Kidney (tissue), 14 donors: ENCODE results near the gene GNA12. TPM values are rescaled to one million over a fixed set of nuclear protein-coding genes. Genes with fewer than 3 reads are reported as not detected.
"Not testable (repeated sequence)": the region's sequence is repeated elsewhere in the genome, so short reads cannot be mapped to it uniquely, and the experiment has no call there.

Experiments
- DNase-seq, 5 donors: peaks; one replicate each; pipeline ENCODE4 v3.0.0-alpha.2; 2013 to 2020
- FAIRE-seq: peaks from 2 replicates; lab custom pipeline; 2012; peaks lifted over from hg19 to GRCh38; lab: Jason Lieb, UNC
- H3K27ac ChIP-seq, 2 donors: one replicate each; pipeline ENCODE4 v1.7.0; 2013; ENCODE audit warnings: low read depth in 2 of 2, low read length in 2 of 2, inconsistent platforms in 1 of 2
- H3K27me3 ChIP-seq: one replicate; pipeline ENCODE4 v1.7.1; 2013; ENCODE audit warnings: low read length, inconsistent platforms; ENCODE audit not compliant: control insufficient read depth, insufficient read depth
- H3K36me3 ChIP-seq, 3 donors: one replicate each; pipeline versions ENCODE4 v1.7.0 to v1.7.1; 2013; ENCODE audit warnings: low read length in 3 of 3, control low read depth in 1 of 3, inconsistent platforms in 1 of 3; ENCODE audit not compliant: insufficient read depth in 3 of 3, control insufficient read depth in 2 of 3
- H3K4me1 ChIP-seq, 3 donors: one replicate each; pipeline versions ENCODE4 v1.7.0 to v1.7.1; 2013; ENCODE audit warnings: low read length in 3 of 3, inconsistent platforms in 1 of 3, low read depth in 1 of 3; ENCODE audit not compliant: control insufficient read depth in 2 of 3, insufficient read depth in 2 of 3
- H3K4me3 ChIP-seq, 3 donors: one replicate each; pipeline versions ENCODE4 v1.7.0 to v1.8.1; 2013; ENCODE audit warnings: low read length in 3 of 3, control low read depth in 1 of 3, inconsistent platforms in 1 of 3
- H3K9ac ChIP-seq, 3 donors: one replicate each; pipeline versions ENCODE4 v1.7.0 to v1.7.1; 2013; ENCODE audit warnings: low read length in 3 of 3, control low read depth in 1 of 3, inconsistent platforms in 1 of 3
- H3K9me3 ChIP-seq, 3 donors: one replicate each; pipeline versions ENCODE4 v1.7.0 to v1.7.1; 2013; ENCODE audit warnings: low read length in 3 of 3, control low read depth in 1 of 3, inconsistent platforms in 1 of 3; ENCODE audit not compliant: control insufficient read depth in 2 of 3, insufficient read depth in 1 of 3
- CTCF ChIP-seq: IDR thresholded peaks from 3 replicates; pipeline ENCODE4 v1.5.1; 2012; ENCODE audit warnings: mild to moderate bottlenecking, moderate library complexity, borderline replicate concordance; ENCODE audit not compliant: insufficient read depth; ENCODE audit errors: extremely low read depth
- intact Hi-C: fragments of 100-400 bp; cut with DNase I; formaldehyde crosslinking; loops from one replicate; pipeline ENCODE4 v1.11.1; 2022
- polyA plus RNA-seq: library from polyadenylated mRNA; stranded (reverse); fragments of 350-450 nt; fragmentation: Illumina TruSeq; extraction: RNeasy Lipid Tissue Mini Kit (QIAGEN cat#74804); gene quantifications from one replicate; pipeline ENCODE4 v1.2.3, GENCODE V29; 2014; ENCODE audit warnings: low read depth, low replicate concordance; ENCODE audit not compliant: insufficient read depth
- total RNA-seq: library from RNA; stranded (reverse); fragmentation: NEBNext Ultra II Directional; extraction: Animal tissue kit (Norgen Biotek cat#: 25700); gene quantifications from one replicate; pipeline ENCODE4 v1.2.1, GENCODE V29; 2021
- donor health status: control.
- donor health status: control.
- donor health status: control.
- donor health status: control.
- donor health status: control.
- donor health status: DM: yes; HTN: yes; CAD: no.
- donor health status: Normal renal cell carcinoma (clear cell type).

The GNA12 gene
- total and polyA plus RNA-seq, 2 donors from 2014 or later: 16.5 to 41.1 TPM

- DNase-seq (peak in 1 of 5 donors; percentile 41), FAIRE-seq (no peak)
- H3K27me3 ChIP-seq: no peaks in the 10 kb centered on the region
- no peak overlapping the region for H3K27ac ChIP-seq
- peaks cover 0 to 12% (median 9%) of the 10 kb centered on the region in 3 donors for H3K36me3 ChIP-seq
- intact Hi-C loops: no loop called here
- TF ChIP-seq CTCF: no peak
- H3K4me1 ChIP-seq: no peaks in the 10 kb centered on the region
- no peak overlapping the region for H3K4me3 ChIP-seq
- H3K9ac ChIP-seq: no peak overlapping the region
- H3K9me3 ChIP-seq: no peaks in the 10 kb centered on the region
These were observed 117.6 kb downstream of the GNA12 start for GRCh38 chr7:2726316-2727018.

GRCh38 chr7:2725178-2726105 is 118.7 kb downstream of the GNA12 start:
- DNase-seq (peak in 1 of 5 donors; percentile 54), FAIRE-seq (no peak)
- no peak overlapping the region for H3K9ac ChIP-seq
- intact Hi-C loops: no loop called here
- no peaks in the 10 kb centered on the region for H3K4me1 ChIP-seq
- H3K27me3 ChIP-seq: no peaks in the 10 kb centered on the region
- peaks cover 0 to 3% (median 2%) of the 10 kb centered on the region in 3 donors for H3K36me3 ChIP-seq
- no peak overlapping the region for H3K4me3 ChIP-seq
- H3K9me3 ChIP-seq: no peaks in the 10 kb centered on the region
- TF ChIP-seq CTCF: no peak
- no peak overlapping the region for H3K27ac ChIP-seq

- H3K27me3 ChIP-seq: no peaks in the 10 kb centered on the region
- no peak for FAIRE-seq
- no peak overlapping the region for H3K27ac ChIP-seq
- H3K4me1 ChIP-seq: no peaks in the 10 kb centered on the region
- H3K9ac ChIP-seq: no peak overlapping the region
- intact Hi-C loops: no loop called here
- TF ChIP-seq CTCF: no peak
- peak in 1 of 5 donors; percentile 48 for DNase-seq
- no peaks in the 10 kb centered on the region for H3K36me3 ChIP-seq
- H3K9me3 ChIP-seq: no peaks in the 10 kb centered on the region
- H3K4me3 ChIP-seq: no peak overlapping the region
These were observed 119.5 kb downstream of the GNA12 start for GRCh38 chr7:2724453-2725177.

- H3K27me3 ChIP-seq, H3K9me3 ChIP-seq, H3K4me1 ChIP-seq, H3K36me3 ChIP-seq, H3K9ac ChIP-seq, H3K4me3 ChIP-seq, H3K27ac ChIP-seq, intact Hi-C loops, FAIRE-seq: not testable (repeated sequence)
- DNase-seq: peak in 1 of 5 donors; percentile 52
These were observed 120.1 kb downstream of the GNA12 start for GRCh38 chr7:2724036-2724435.
